Body of pancreas (tissue), 4 donors: Measurements from ENCODE around the gene TMEM106C.

Source experiments
- POLR2A ChIP-seq, 3 donors: fragments of 450-650 bp; IDR thresholded peaks; one replicate each; pipeline ENCODE4 v1.6.1; 2016; ENCODE audit warnings: antibody characterized with exemption in 3 of 3, mild to moderate bottlenecking in 2 of 3
- TF ChIP-seq, protein P1 (sequence below), 7 experiments: fragments of 450-650 bp in 4 of 7; fragments of 200-600 bp in 3 of 7; sonication (generic) in 3 of 7; IDR thresholded peaks; one replicate each; pipeline ENCODE4 v1.5.1; 2016 to 2019; ENCODE audit warnings: antibody characterized with exemption in 7 of 7

DNA sequence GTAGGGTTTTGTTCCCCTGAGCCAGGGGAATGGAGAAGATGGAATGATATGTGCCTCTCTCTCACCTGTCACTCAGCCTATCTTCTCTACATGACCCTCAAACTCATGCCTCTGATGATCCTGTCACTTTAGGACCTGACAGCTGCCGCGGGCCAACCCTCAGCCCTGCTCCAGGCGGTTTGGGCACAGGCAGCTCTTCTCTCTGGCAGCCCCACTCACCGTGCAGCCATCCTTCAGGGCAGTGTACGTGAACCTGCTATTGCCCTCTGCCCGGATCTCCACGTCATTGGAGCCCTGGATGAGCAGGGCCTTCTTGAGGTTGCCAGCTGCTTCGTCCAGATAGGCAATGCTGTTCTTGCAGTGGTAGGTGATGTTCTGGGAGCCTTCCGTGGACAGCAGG lies 10.5 kb downstream of the TMEM106C start:
- TF ChIP-seq, protein P1, sequence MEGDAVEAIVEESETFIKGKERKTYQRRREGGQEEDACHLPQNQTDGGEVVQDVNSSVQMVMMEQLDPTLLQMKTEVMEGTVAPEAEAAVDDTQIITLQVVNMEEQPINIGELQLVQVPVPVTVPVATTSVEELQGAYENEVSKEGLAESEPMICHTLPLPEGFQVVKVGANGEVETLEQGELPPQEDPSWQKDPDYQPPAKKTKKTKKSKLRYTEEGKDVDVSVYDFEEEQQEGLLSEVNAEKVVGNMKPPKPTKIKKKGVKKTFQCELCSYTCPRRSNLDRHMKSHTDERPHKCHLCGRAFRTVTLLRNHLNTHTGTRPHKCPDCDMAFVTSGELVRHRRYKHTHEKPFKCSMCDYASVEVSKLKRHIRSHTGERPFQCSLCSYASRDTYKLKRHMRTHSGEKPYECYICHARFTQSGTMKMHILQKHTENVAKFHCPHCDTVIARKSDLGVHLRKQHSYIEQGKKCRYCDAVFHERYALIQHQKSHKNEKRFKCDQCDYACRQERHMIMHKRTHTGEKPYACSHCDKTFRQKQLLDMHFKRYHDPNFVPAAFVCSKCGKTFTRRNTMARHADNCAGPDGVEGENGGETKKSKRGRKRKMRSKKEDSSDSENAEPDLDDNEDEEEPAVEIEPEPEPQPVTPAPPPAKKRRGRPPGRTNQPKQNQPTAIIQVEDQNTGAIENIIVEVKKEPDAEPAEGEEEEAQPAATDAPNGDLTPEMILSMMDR (IDR thresholded peaks at IDR 0.05) = no peak
- no peak for TF ChIP-seq POLR2A (IDR thresholded peaks at IDR 0.05)
